ENCODE results near the gene CISD3. TPM values are rescaled to one million over a fixed set of nuclear protein-coding genes. Genes with fewer than 3 reads are reported as not detected.

Gene CISD3
- total and polyA plus RNA-seq, 2 donors (not counting 1 experiment from before 2014, with no cell fraction given), result 5.0 to 11.3 TPM

- POLR2A ChIA-PET, result interaction anchor here (0.8 to 1.9 kb wide), 7 partner anchors 12 to 142 kb away, joined by 3 to 15 read pairs (median 4); partner anchors contain the start of genes LASP1 and MLLT6
- Histone ChIP-seq H3K9me3 (ENCODE audit: control extremely low read depth in 1 of 3, control insufficient read depth in 2 of 3, insufficient read depth in 1 of 3, low read length in 2 of 3) (peaks cover 0 to 13% (median 0%) of the 10 kb centered on the region in 3 donors), H4K20me1 (ENCODE audit: control insufficient read depth, insufficient read depth, low read length, poor library complexity, severe bottlenecking) (no peaks in the 10 kb centered on the region), H3K4me3 (ENCODE audit: control extremely low read depth in 1 of 5, extremely low read depth in 1 of 5, insufficient read depth in 1 of 5, low read depth in 2 of 5, low read length in 4 of 5) (peak overlapping the region in 3 of 5 experiments; percentile 2 to 51 (median 27)), H2AFZ (ENCODE audit: insufficient read depth, low read depth, low read length, poor library complexity, severe bottlenecking) (peak overlapping the region; percentile 24), H3K27me3 (replicated peaks in 1 of 4; ENCODE audit: control extremely low read depth in 1 of 4, control insufficient read depth in 3 of 4, insufficient read depth in 4 of 4, low read length in 3 of 4) (no peaks in the 10 kb centered on the region), H3K36me3 (replicated peaks in 1 of 2; ENCODE audit: control extremely low read depth in 1 of 2, control insufficient read depth in 1 of 2, extremely low read depth in 1 of 2, insufficient read depth in 2 of 2, low read length in 1 of 2) (peaks cover 0 to 15% of the 10 kb centered on the region in 2 experiments), H3K79me2 (ENCODE audit: control insufficient read depth, insufficient read depth, low read length) (no peaks in the 10 kb centered on the region), H3K27ac (ENCODE audit: low read length in 2 of 2) (peak overlapping the region; percentile 7 to 64), H3K9ac (ENCODE audit: low read length) (peak overlapping the region; percentile 34), H3K4me1 (ENCODE audit: control insufficient read depth in 2 of 2, insufficient read depth in 2 of 2, low read length in 2 of 2) (peaks cover 32 to 56% of the 10 kb centered on the region in 2 donors), H3K4me2 (replicated peaks; ENCODE audit: low read depth, low read length, poor library complexity, severe bottlenecking) (peak overlapping the region; percentile 93)
- peak overlapping the region; percentile 86 for H3K27ac Mint-ChIP-seq
- WGBS (ENCODE audit: insufficient coverage), result no CpG with 5 or more reads among the region's 5 CpGs
- TF ChIP-seq, protein P1, sequence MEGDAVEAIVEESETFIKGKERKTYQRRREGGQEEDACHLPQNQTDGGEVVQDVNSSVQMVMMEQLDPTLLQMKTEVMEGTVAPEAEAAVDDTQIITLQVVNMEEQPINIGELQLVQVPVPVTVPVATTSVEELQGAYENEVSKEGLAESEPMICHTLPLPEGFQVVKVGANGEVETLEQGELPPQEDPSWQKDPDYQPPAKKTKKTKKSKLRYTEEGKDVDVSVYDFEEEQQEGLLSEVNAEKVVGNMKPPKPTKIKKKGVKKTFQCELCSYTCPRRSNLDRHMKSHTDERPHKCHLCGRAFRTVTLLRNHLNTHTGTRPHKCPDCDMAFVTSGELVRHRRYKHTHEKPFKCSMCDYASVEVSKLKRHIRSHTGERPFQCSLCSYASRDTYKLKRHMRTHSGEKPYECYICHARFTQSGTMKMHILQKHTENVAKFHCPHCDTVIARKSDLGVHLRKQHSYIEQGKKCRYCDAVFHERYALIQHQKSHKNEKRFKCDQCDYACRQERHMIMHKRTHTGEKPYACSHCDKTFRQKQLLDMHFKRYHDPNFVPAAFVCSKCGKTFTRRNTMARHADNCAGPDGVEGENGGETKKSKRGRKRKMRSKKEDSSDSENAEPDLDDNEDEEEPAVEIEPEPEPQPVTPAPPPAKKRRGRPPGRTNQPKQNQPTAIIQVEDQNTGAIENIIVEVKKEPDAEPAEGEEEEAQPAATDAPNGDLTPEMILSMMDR (IDR thresholded peaks at IDR 0.05), result no peak
- TF ChIP-seq EZH2 (IDR thresholded peaks at IDR 0.05; ENCODE audit: borderline replicate concordance, insufficient read depth, low read depth, low read length, poor library complexity, severe bottlenecking), result no peak
- intact Hi-C loops (cut with micrococcal nuclease), result no loop called here
- H3K27me3 Mint-ChIP-seq, result no peaks in the 10 kb centered on the region
- H3K4me3 Mint-ChIP-seq, result peak overlapping the region; percentile 76
- CTCF ChIA-PET, result interaction anchor here (0.8 to 6.4 kb wide), 10 partner anchors 11 to 170 kb away, joined by 3 to 54 read pairs (median 4); partner anchors contain the start of gene EPOP
- ATAC-seq (ENCODE audit: low read depth) (no peak), DNase-seq (no peak)
- H3K4me1 Mint-ChIP-seq, result peaks cover 48% of the 10 kb centered on the region
- H3K9me3 Mint-ChIP-seq (ENCODE audit: insufficient read depth), result no peaks in the 10 kb centered on the region
Observed at GRCh38 chr17:38727736-38728135, 2.4 kb upstream of the CISD3 start.

DNA sequence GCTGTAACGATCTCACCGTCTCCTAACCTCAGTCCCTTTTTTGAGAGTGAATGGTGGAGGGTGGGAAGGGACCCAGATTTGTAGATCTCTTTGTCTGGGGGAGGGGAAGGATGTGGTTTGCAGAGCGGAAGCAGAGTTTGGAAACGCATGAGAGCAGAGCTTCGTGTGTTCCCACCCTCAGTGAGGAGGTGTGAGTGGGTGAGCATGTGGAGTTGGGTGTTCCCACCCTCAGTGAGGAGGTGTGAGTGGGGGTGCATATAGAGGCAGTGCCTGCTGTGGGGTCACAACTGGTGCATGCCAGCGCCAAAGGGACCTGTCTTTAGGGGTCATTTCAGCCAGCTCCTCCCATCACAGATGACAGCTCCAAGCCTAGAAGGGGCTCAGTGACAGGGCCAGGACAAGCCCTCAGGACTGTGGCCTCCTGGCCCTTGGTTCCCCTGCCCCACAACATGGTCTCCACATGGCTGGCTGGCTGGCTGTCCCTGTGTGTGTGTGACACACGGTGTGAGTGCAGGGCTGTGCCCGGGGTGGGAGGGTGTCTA lies 1.8 kb upstream of the CISD3 start:
- Mint-ChIP-seq H3K27me3 (no peaks in the 10 kb centered on the region), H3K4me3 (peak overlapping the region; percentile 76), H3K27ac (peak overlapping the region; percentile 86), H3K9me3 (ENCODE audit: insufficient read depth) (no peaks in the 10 kb centered on the region), H3K4me1 (peaks cover 51% of the 10 kb centered on the region)
- 33% methylated on average over 8 of the region's 8 CpGs for WGBS (ENCODE audit: insufficient coverage)
- CTCF ChIA-PET, result interaction anchor here (0.8 to 6.4 kb wide), 13 partner anchors 10 to 425 kb away, joined by 3 to 54 read pairs (median 4); partner anchors contain the start of gene EPOP
- Histone ChIP-seq H3K9ac (ENCODE audit: low read length) (peak overlapping the region; percentile 34), H3K36me3 (replicated peaks in 1 of 2; ENCODE audit: control extremely low read depth in 1 of 2, control insufficient read depth in 1 of 2, extremely low read depth in 1 of 2, insufficient read depth in 2 of 2, low read length in 1 of 2) (peaks cover 0 to 12% of the 10 kb centered on the region in 2 experiments), H3K4me1 (ENCODE audit: control insufficient read depth in 2 of 2, insufficient read depth in 2 of 2, low read length in 2 of 2) (peaks cover 32 to 56% of the 10 kb centered on the region in 2 donors), H3K4me3 (ENCODE audit: control extremely low read depth in 1 of 5, extremely low read depth in 1 of 5, insufficient read depth in 1 of 5, low read depth in 2 of 5, low read length in 4 of 5) (peak overlapping the region in 3 of 5 experiments; percentile 2 to 51 (median 27)), H4K20me1 (ENCODE audit: control insufficient read depth, insufficient read depth, low read length, poor library complexity, severe bottlenecking) (no peaks in the 10 kb centered on the region), H3K4me2 (replicated peaks; ENCODE audit: low read depth, low read length, poor library complexity, severe bottlenecking) (peak overlapping the region; percentile 93), H3K27ac (ENCODE audit: low read length in 2 of 2) (peak overlapping the region; percentile 32 to 64), H2AFZ (ENCODE audit: insufficient read depth, low read depth, low read length, poor library complexity, severe bottlenecking) (peak overlapping the region; percentile 24), H3K79me2 (ENCODE audit: control insufficient read depth, insufficient read depth, low read length) (no peaks in the 10 kb centered on the region), H3K9me3 (ENCODE audit: control extremely low read depth in 1 of 3, control insufficient read depth in 2 of 3, insufficient read depth in 1 of 3, low read length in 2 of 3) (peaks cover 0 to 13% (median 0%) of the 10 kb centered on the region in 3 donors), H3K27me3 (replicated peaks in 1 of 4; ENCODE audit: control extremely low read depth in 1 of 4, control insufficient read depth in 3 of 4, insufficient read depth in 4 of 4, low read length in 3 of 4) (no peaks in the 10 kb centered on the region)
- intact Hi-C loops (cut with micrococcal nuclease), result no loop called here
- ATAC-seq (ENCODE audit: low read depth) (peak; percentile 26), DNase-seq (peak; percentile 80)
- TF ChIP-seq EZH2 (IDR thresholded peaks at IDR 0.05; ENCODE audit: borderline replicate concordance, insufficient read depth, low read depth, low read length, poor library complexity, severe bottlenecking), result no peak
- TF ChIP-seq, protein P1 (IDR thresholded peaks at IDR 0.05), result no peak
- POLR2A ChIA-PET, result interaction anchor here (0.8 to 1.9 kb wide), 6 partner anchors 12 to 141 kb away, joined by 3 to 15 read pairs (median 4); partner anchors contain the start of genes LASP1 and MLLT6
